Heart left ventricle (tissue), 16 donors: ENCODE data around the gene KCNH8. TPM values are rescaled to one million over a fixed set of nuclear protein-coding genes. Genes with fewer than 3 reads are reported as not detected.

Experiments used
- ATAC-seq, 4 donors: fragments of 200-7000 bp; cut with Tn5 transposase; one replicate each; pipeline ENCODE4 v1.9.1; 2020 to 2022; ENCODE audit warnings: moderate library complexity in 4 of 4, mild to moderate bottlenecking in 3 of 4, moderate number of reproducible peaks in 1 of 4
- DNase-seq, 5 donors: peaks; one replicate each; pipeline ENCODE4 v3.0.0-alpha.2; 2020
- H3K27ac ChIP-seq, 12 donors: fragments of 200-600 bp; sonication (generic) in 4 of 12; one replicate each; pipeline versions ENCODE4 v1.5.0 to v1.8.0; 2016 to 2022; ENCODE audit warnings: mild to moderate bottlenecking in 2 of 12
- H3K27me3 ChIP-seq, 9 donors: fragments of 200-600 bp; sonication (generic) in 2 of 9; one replicate each; pipeline versions ENCODE4 v1.5.1 to v1.8.0; 2016 to 2022; ENCODE audit warnings: mild to moderate bottlenecking in 3 of 9
- H3K36me3 ChIP-seq, 9 donors: fragments of 200-600 bp; sonication (generic) in 2 of 9; one replicate each; pipeline versions ENCODE4 v1.5.0 to v1.8.0; 2018 to 2022; ENCODE audit warnings: mild to moderate bottlenecking in 2 of 9
- H3K4me1 ChIP-seq, 12 donors: fragments of 200-600 bp; sonication (generic) in 4 of 12; one replicate each; pipeline versions ENCODE4 v1.5.0 to v1.8.0; 2016 to 2022; ENCODE audit warnings: mild to moderate bottlenecking in 3 of 12
- H3K4me3 ChIP-seq, 12 donors: fragments of 200-600 bp; sonication (generic) in 4 of 12; one replicate each; pipeline versions ENCODE4 v1.5.0 to v1.8.0; 2017 to 2022; ENCODE audit warnings: mild to moderate bottlenecking in 9 of 12, moderate library complexity in 4 of 12
- H3K9me3 ChIP-seq, 12 donors: fragments of 200-600 bp; sonication (generic) in 4 of 12; one replicate each; pipeline versions ENCODE4 v1.5.0 to v1.8.0; 2016 to 2022; ENCODE audit warnings: mild to moderate bottlenecking in 1 of 12
- POLR2A ChIP-seq, 2 donors: fragments of 450-650 bp; IDR thresholded peaks; one replicate each; pipeline ENCODE4 v1.6.1; 2017; ENCODE audit warnings: antibody characterized with exemption in 2 of 2, mild to moderate bottlenecking in 2 of 2, moderate library complexity in 2 of 2
- WGBS, 4 donors: extraction: QIAGEN DNeasy Blood & Tissue Kit in 2 of 4; methylation state at CpG; one replicate each; pipeline versions ENCODE4 v1.1.5 to v1.1.7; 2013 to 2018; 5-methylcytosine and 5-hydroxymethylcytosine counted together
- intact Hi-C, 10 donors: fragments of 100-400 bp; cut with DNase I; formaldehyde crosslinking; loops; one replicate each; pipeline versions ENCODE4 v1.11.1 to v1.14.2; 2022
- polyA plus RNA-seq, 2 donors: library from polyadenylated mRNA; stranded (reverse); fragments of 200-250 nt; gene quantifications; one replicate each; pipeline ENCODE4 v1.2.3, GENCODE V29; 2013
- total RNA-seq, 9 donors: library from RNA; depleted of rRNA in 2 of 9; stranded (reverse); fragments of >200 nt in 2 of 9; fragmentation: NEBNext Ultra II Directional in 3 of 9; extraction: Animal tissue kit (Norgen Biotek cat#: 25700) in 3 of 9; gene quantifications; one replicate each; pipeline versions ENCODE4 v1.1.0 to v1.2.4, GENCODE V29; 2016 to 2023
- TF ChIP-seq, protein P1 (sequence below), 12 donors: fragments of 200-600 bp; sonication (generic) in 4 of 12; IDR thresholded peaks; one replicate each; pipeline versions ENCODE4 v1.5.0 to v1.8.0; 2018 to 2022; ENCODE audit warnings: antibody characterized with exemption in 12 of 12, mild to moderate bottlenecking in 5 of 12
- donor health status: ischemic (EF 13 %, LVEDD 7.1; RV severe dilation, severe dysfunction).
- donor health status: healthy with polysubstance abuse.
- donor health status: DM: no; HTN: yes; CAD: no.
- donor health status: DM: no; HTN: no; CAD: no.
- donor health status: ischemic (EF 25% LVEDD 6.9; RV normal size, moderate dysfunction).
- donor health status: ischemic (EF 25% LVEDD 5.7; RV mildly dilated, moderate dysfunction).
- donor health status: healthy.
- donor health status: DM: yes; HTN: yes; CAD: no.
- donor health status: ischemic (EF 35%, LVEDD 5.7; RV mildly dilated, moderate dysfunction).
- donor health status: nonischemic (EF 11% LVEDD 7.7; RV severe dilation, severe dysfunction).
- donor health status: DM: yes; HTN: yes; CAD: no.
- donor health status: PGD.
- donor health status: ischemic (EF 29% LVEDD 5.4; RV normal size, mild dysfunction).
- donor health status: nonischemic (EF 23%, LVEDD 6.1; RV moderate dilation, normal function).

KCNH8 gene
- total and polyA plus RNA-seq, 11 donors, result 0.04 to 0.20 (median 0.07) TPM; not detected in 7

DNA sequence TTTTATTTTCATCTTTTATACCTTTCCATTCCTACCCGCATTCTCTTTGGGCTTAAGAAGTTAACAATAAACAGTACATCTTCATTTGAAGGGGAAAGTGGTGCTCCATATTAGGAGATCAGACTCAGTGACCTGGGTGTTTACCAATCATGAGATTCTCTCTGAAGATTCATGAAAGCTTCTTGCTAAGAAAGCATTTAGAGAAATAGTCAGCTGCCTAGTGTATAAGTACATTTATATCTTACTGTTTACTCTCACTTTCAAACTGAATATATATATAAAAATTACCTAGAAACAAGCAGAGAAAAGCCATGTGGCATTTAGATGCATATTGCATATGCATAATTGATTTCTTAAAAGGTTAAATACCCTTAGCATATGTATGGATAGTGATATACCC lies 100.5 kb downstream of the KCNH8 start:
- DNase-seq, result no peak
- Histone ChIP-seq H3K4me1 (no peaks in the 10 kb centered on the region), H3K4me3 (no peak overlapping the region), H3K36me3 (no peaks in the 10 kb centered on the region), H3K9me3 (peaks cover 0 to 17% (median 2%) of the 10 kb centered on the region in 12 donors), H3K27ac (no peak overlapping the region), H3K27me3 (no peaks in the 10 kb centered on the region)
- no peak for ATAC-seq
- TF ChIP-seq POLR2A (IDR thresholded peaks at IDR 0.05), result no peak
- TF ChIP-seq, protein P1, sequence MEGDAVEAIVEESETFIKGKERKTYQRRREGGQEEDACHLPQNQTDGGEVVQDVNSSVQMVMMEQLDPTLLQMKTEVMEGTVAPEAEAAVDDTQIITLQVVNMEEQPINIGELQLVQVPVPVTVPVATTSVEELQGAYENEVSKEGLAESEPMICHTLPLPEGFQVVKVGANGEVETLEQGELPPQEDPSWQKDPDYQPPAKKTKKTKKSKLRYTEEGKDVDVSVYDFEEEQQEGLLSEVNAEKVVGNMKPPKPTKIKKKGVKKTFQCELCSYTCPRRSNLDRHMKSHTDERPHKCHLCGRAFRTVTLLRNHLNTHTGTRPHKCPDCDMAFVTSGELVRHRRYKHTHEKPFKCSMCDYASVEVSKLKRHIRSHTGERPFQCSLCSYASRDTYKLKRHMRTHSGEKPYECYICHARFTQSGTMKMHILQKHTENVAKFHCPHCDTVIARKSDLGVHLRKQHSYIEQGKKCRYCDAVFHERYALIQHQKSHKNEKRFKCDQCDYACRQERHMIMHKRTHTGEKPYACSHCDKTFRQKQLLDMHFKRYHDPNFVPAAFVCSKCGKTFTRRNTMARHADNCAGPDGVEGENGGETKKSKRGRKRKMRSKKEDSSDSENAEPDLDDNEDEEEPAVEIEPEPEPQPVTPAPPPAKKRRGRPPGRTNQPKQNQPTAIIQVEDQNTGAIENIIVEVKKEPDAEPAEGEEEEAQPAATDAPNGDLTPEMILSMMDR (IDR thresholded peaks at IDR 0.05), result no peak
- WGBS, 4 donors, result 84 to 96% (median 89%) methylated on average over 1 of the region's 1 CpG
- intact Hi-C loops, result no loop called here

DNA sequence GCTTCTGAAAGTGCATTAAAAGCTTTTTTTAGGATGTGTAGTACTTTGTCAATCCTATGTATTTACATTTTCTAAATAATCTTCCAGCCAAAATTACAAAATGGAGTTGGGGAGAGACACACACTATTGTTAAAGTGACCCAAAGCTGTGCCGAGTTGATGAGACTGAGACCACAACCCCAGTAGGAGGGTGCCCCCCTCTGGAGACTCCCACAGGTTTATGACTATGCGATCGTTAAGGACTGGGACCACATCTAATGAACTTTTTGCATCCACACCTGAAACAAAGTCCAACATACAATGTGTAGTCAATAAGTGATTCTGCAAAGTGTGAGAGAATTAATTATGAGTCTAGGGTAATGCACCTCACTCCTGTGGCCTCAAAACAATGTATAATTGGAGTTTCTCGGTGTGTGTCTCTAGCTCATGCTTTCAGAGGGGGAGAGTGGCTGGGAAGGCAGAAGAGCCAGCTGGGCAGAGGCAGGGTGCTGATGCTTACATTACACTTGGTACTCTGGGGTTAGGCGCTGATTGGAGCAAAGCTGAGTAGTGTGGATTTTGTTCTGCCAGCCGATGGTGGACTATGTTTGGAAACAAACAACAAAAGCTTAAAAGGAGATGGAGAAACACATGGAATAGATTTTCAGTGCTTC lies 102.8 kb downstream of the KCNH8 start:
- H3K4me3 ChIP-seq, result no peak overlapping the region
- no peaks in the 10 kb centered on the region for H3K36me3 ChIP-seq
- ATAC-seq (no peak), DNase-seq (no peak)
- H3K27me3 ChIP-seq, result no peaks in the 10 kb centered on the region
- no peak for TF ChIP-seq POLR2A (IDR thresholded peaks at IDR 0.05)
- TF ChIP-seq, protein P1 (IDR thresholded peaks at IDR 0.05), result no peak
- H3K27ac ChIP-seq, result no peak overlapping the region
- H3K4me1 ChIP-seq, result no peaks in the 10 kb centered on the region
- H3K9me3 ChIP-seq, result peaks cover 0 to 14% (median 4%) of the 10 kb centered on the region in 12 donors
- intact Hi-C loops, result no loop called here
- WGBS, 4 donors, result 58 to 66% (median 64%) methylated on average over 6 of the region's 6 CpGs

DNA sequence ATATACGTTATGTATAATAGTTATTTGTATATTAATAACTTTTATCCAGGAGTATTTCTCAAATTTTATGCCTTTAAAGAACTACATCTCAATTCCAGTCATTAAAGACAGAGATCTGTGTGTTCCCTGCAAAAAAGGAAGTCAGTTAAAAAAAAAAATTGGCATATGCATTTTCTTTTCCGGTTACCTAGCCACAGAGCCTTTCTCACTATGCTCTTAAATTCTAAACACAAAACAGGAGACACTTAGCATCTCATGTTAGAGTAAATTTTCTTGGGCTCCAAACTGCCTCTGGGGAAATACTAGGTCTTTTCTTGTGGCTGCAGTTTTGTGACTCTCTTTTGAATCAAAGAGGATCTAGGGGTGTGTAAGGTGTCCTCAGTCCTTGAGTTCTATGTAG lies 105.9 kb downstream of the KCNH8 start:
- DNase-seq, result no peak
- no peaks in the 10 kb centered on the region for H3K4me1 ChIP-seq
- no peaks in the 10 kb centered on the region for H3K27me3 ChIP-seq
- H3K4me3 ChIP-seq, result no peak overlapping the region
- no peak overlapping the region for H3K27ac ChIP-seq
- no peaks in the 10 kb centered on the region for H3K36me3 ChIP-seq
- H3K9me3 ChIP-seq, result peaks cover 0 to 14% (median 5%) of the 10 kb centered on the region in 12 donors
- no peak for ATAC-seq
- intact Hi-C loops, result no loop called here
- WGBS, 4 donors, result 66 to 69% (median 68%) methylated on average over 2 of the region's 2 CpGs
- TF ChIP-seq POLR2A (IDR thresholded peaks at IDR 0.05), result no peak
- TF ChIP-seq, protein P1 (IDR thresholded peaks at IDR 0.05), result no peak

DNA sequence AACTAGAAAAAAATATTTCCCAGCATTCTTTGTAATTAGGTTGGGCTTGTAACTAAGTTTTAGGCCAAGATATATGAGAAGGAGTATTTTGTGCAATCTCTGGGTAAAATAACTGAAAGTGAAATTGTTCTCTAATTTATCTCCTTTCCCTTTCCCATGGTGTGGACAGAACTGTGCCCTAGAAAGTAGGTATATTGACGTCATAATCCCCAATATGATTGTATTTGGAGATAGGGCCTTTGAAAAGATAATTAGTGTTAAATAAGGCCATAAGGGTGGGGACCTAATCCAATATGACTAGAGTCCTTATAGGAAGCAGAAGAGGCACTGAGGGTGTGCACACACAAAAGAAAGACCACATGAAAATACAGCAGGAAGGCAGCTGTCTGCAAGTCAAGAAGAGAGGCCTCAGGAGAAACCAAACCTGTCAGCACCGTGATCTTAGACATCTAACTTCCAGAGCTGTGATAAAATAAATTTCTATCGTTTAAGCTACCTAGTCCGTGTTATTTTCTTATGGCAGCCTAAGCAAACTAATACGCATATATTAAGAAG lies 106.6 kb downstream of the KCNH8 start:
- no peak overlapping the region for H3K27ac ChIP-seq
- intact Hi-C loops, result loop anchor here in 1 of 10 donors (5.0 kb wide), 1 partner anchor 297 kb away; no protein-coding TSS in a partner anchor
- H3K27me3 ChIP-seq, result no peaks in the 10 kb centered on the region
- no peak for DNase-seq
- no peak for TF ChIP-seq POLR2A (IDR thresholded peaks at IDR 0.05)
- TF ChIP-seq, protein P1 (IDR thresholded peaks at IDR 0.05), result no peak
- H3K4me3 ChIP-seq, result no peak overlapping the region
- H3K9me3 ChIP-seq, result peaks cover 0 to 14% (median 5%) of the 10 kb centered on the region in 12 donors
- 75 to 84% (median 81%) methylated on average over 5 of the region's 5 CpGs for WGBS, 4 donors
- no peaks in the 10 kb centered on the region for H3K4me1 ChIP-seq
- ATAC-seq, result no peak
- H3K36me3 ChIP-seq, result no peaks in the 10 kb centered on the region
